AG09319 (cell line): ENCODE data around the gene KRTAP4-6.
"Not testable (repeated sequence)": the region's sequence is repeated elsewhere in the genome, so short reads cannot be mapped to it uniquely, and the experiment has no call there.

Source experiments
- DNase-seq: peaks from one replicate; pipeline ENCODE4 v3.0.0-alpha.2; 2010; ENCODE audit warnings: low read depth; ENCODE audit errors: extremely low read depth
- TF ChIP-seq, protein P1 (sequence below): IDR thresholded peaks from 2 replicates; pipeline ENCODE4 v1.5.1; 2011; ENCODE audit warnings: low read depth, mild to moderate bottlenecking, inconsistent platforms, low read length, moderate library complexity

KRTAP4-6 gene

DNA sequence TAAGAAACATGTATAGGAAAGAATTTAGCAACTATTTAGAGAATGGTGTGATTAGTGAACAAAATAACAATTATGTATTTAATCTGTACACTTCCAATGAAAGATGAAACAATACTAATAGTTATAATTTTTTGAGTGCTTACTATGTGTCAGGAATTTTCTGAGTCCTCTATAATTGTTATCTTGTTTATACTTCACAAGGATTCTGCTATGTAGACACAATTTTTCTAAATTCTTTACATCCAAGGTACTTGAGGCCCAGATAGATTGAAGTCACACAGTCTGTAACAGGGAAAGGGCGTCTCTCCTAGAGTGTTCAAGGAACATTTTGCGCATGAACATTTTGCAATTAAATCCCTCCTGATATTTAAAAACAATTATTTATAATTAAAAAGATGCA is 15.3 kb downstream of the KRTAP4-6 start:
- TF ChIP-seq, protein P1, sequence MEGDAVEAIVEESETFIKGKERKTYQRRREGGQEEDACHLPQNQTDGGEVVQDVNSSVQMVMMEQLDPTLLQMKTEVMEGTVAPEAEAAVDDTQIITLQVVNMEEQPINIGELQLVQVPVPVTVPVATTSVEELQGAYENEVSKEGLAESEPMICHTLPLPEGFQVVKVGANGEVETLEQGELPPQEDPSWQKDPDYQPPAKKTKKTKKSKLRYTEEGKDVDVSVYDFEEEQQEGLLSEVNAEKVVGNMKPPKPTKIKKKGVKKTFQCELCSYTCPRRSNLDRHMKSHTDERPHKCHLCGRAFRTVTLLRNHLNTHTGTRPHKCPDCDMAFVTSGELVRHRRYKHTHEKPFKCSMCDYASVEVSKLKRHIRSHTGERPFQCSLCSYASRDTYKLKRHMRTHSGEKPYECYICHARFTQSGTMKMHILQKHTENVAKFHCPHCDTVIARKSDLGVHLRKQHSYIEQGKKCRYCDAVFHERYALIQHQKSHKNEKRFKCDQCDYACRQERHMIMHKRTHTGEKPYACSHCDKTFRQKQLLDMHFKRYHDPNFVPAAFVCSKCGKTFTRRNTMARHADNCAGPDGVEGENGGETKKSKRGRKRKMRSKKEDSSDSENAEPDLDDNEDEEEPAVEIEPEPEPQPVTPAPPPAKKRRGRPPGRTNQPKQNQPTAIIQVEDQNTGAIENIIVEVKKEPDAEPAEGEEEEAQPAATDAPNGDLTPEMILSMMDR = no peak
- DNase-seq = no peak

DNA sequence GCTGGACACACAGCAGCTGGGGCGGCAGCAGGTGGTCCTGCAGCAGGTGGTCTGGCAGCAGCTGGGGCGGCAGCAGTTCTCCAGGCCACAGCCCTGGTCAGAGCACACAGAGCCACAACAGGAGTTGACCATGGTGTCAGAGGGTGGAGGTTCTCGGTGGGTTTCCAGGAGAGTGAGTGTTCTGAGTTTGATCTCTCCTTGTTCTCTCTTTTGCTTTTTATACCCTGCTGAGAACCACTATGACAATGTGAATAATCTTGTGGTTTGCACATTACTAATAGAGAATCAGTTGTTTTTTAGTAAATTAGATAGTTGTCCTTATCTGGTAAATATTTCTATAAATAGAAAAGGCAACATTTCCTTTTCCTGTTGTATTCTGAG is 16.4 kb downstream of the KRTAP4-6 start, which contains the start of gene KRTAP4-12:
Gene KRTAP4-12 (minus strand): TSS at position 192 of the 381 bp plus-strand sequence. CDS start 60 bp downstream, at position 132.
- DNase-seq = not testable (repeated sequence)

DNA sequence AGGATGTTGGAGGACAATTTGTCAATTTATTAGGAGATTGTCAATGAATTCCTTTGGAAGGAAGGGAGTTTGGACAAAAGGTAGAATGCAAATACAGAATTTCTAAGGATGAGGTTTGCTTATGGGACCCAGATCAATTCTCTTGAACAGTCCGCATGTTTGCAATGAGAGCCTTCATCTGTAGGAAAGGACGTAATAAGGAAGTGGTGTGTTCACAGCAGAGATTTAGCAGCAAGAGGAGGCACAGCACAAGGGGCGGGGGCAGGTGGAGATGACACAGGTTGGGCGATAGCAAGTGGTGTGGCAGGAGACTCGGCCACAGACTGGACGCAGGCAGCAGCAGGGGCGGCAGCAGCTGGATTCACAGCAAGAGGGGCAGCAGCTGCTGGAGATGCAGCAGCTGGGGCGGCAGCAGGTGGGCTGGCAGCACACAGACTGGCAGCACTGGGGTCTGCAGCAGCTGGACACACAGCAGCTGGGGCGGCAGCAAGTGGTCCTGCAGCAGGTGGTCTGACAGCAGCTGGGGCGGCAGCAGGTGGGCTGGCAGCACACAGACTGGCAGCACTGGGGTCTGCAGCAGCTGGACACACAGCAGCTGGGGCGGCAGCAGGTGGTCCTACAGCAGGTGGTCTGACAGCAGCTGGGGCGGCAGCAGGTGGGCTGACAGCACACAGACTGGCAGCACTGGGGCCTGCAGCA is 16.9 kb downstream of the KRTAP4-6 start:
- DNase-seq = not testable (repeated sequence)

DNA sequence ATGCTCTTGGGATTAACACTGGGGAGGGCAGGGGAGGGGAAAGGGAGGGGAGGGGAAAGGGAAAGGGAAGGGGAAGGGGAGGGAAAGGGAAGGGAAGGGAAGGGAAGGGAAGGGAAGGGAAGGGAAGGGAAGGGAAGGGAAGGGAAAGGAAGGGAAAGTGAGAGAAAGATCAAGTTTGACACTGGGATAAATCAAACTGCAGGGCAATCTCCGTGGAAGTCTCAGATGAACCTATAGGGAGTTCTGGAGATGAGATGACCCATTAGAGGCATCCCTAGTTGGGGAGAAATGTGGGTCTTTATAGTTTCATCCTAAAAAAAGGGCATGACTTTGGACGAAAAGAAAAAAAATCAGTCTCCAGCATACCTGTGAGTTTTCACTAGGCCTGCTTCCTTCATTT is 18.6 kb downstream of the KRTAP4-6 start:
- no peak for DNase-seq
- TF ChIP-seq, protein P1 = no peak

DNA sequence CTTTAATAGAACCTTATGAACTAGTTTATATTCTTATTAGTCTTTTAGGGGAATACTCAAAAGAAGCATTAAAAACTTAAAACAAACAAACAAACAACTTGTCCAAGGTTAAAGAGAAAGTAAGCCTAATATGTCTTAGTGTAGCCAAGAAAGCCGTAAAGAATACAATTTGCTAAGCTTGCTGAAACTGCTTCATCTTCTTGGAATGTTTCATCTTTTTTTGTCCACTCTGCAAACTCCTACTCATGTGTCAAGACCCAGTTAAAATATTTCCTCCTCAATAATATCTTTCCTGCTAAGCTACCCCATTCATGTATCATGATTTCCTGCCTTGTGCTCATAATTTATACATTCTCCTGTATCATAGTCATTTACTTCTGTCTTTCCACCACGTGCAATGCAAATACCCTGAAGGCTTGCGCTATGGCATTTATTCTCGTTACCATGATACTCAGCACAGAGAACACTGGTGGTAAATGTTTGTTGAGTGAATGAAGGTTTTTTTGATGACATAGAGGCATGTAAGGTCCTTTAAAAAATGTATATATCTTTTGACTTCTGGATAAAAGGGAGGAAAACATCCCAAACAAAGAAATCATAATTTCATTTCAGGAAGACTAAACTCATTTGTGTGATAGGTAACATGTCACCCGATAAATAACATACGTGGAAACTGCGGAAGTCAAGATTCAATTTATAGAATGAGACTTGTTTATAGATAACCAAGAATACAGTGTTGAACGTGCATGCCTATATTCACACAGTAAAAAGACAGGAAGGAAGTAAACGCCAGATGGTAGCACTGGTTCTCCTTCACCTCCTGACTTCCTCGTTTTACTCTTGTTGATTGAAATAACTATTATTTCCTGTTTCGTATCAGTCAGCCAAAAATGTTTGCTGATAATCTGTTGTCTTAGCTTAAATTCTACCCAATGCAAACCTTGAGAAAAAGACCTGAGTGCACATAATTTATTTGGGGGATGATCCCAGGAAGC is 20.4 kb downstream of the KRTAP4-6 start:
- not testable (repeated sequence) for DNase-seq

DNA sequence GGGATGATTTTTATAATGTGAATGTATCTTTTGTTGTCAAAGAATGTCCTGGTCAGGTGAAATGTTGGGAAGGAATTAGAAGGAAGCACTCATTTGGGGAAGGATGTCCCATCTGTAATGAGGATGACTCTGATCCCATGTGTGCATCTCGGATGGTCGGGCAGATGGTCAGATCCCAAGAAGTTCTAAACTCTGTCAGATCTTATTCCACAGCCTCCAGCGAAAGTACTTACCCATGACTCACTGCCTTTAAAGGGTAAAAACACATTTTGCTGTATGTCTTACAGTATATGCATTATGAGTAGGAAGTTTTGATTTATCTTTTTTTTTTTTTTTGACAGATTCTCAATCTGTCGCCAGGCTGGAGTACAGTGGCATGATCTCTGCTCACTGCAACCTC is 21.6 kb downstream of the KRTAP4-6 start:
- TF ChIP-seq, protein P1 = no peak
- no peak for DNase-seq

DNA sequence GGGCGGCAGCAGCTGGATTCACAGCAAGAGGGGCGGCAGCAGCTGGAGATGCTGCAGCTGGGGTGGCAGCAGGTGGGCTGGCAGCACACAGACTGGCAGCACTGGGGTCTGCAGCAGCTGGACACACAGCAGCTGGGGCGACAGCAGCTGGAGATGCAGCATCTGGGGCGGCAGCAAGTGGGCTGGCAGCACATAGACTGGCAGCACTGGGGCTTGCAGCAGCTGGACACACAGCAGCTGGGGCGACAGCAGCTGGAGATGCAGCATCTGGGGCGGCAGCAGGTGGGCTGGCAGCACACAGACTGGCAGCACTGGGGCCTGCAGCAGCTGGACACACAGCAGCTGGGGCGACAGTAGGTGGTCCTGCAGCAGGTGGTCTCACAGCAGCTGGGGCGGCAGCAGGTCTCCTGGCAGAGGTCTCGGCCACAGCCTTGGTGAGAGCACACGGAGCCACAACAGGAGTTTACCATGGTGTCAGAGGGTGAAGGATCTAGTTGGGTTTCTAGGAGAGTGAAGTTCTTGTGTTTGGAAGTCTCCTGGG is 22.4 kb downstream of the KRTAP4-6 start, which contains the start of gene KRTAP4-11:
Gene KRTAP4-11 (minus strand): TSS at position 528 of the 541 bp plus-strand sequence. CDS start 58 bp downstream, at position 470.
- DNase-seq = not testable (repeated sequence)

DNA sequence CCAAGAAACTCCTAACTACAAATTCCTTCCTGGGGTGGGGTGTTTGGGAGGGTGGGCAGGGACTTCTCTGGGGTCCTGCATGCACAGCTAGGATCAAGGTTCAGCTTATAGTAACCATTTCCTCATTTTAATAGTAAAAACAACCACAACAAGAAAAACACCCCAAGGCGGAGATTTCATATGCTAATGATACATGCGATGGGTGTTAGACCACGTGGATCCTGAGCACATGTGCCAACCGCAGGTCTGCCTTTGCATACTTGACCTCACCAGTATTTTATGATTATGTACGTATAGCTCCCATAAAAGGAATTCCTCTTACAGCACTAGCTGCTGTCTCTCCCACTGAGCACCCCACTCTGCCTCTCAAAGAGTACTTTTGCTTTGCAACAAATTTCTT is 24.0 kb downstream of the KRTAP4-6 start:
- no peak for DNase-seq
- TF ChIP-seq, protein P1 = no peak

DNA sequence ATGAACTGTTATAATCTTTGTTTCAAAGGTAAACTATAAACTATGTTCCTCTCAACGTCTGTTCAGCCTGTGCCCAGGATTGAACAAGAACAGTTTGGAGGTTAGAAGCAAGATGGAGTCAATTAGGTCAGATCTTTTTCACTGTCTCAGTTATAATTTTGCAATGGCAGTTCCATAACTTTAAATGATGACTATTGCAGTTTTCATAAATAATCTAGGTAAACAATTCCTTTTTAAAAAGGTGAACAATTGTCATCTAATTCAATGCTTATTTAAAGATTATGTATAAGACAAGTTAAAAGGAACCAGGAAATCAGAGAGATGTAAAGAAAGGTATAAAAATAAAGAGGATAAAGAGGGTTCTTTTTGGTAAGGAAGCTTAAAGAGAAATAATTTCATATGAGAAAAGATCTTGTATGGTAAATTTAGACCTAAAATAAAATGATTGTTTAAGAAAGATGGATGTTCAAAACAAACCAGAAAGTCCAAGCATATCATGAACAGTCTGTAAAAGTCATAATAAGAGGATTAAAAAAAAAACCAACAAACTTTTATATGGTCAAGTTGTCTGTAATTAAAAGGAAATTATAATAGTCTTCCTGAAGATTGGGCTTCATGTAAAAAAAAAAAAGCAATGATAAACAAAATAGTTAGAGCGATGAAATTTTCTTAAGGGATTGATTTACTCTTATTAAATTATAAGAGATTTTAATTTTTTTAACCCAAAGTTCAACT is 29.0 kb downstream of the KRTAP4-6 start:
- TF ChIP-seq, protein P1 = no peak
- DNase-seq = no peak

DNA sequence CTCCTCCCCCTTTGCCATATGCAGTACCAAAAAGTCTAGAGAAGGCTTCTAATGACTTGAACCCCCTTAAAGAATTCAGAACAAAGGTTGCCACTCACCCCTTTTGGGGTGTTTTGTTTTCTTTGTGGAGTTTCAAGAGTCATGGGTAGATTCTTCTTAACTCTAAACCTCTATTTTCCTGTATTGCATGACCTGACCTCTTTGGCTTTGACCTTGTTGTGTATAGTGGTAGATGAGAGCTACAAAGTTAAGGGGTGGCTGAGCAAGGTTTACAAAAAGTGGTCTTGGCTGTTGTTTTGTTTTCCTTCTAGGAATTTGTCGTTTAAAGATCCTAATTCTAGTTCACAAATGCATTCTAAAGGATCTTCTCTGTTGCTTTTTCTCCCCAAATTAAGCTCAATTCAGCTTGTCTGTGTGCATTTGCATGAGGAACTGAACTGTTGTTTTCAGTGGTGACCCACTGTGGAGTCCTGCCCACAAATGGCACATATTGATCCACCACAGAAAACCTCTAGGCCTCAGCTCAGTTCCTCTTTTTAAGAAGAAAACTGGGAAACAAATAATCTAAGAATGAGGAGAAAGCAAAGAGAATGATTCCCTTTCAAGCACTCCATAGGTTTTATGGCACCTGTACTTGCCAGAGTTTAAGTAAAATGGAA is 31.5 kb downstream of the KRTAP4-6 start:
- not testable (repeated sequence) for DNase-seq
